Measurements from ENCODE around the gene FAM193B. TPM values are rescaled to one million over a fixed set of nuclear protein-coding genes. Genes with fewer than 3 reads are reported as not detected.

FAM193B gene
- polyA plus RNA-seq, 2 of the 4 experiments (the other 2 are of a cell fraction): 19.4 to 28.9 TPM

GRCh38 chr5:177494346-177495195 lies 59.8 kb downstream of the FAM193B start (continued):
- TF ChIP-seq MYC (IDR thresholded peaks at IDR 0.05; ENCODE audit: borderline replicate concordance, low read length) (no peak), CHD2 (IDR thresholded peaks at IDR 0.05; ENCODE audit: low read length, partially characterized antibody) (peak; percentile 11), HOXB5 (CRISPR knock-in tag; IDR thresholded peaks at IDR 0.05) (no peak), SREBF2 (IDR thresholded peaks at IDR 0.05) (no peak), E2F6 (IDR thresholded peaks at IDR 0.05; ENCODE audit: borderline replicate concordance, low read depth) (no peak), FOSB (CRISPR knock-in tag; IDR thresholded peaks at IDR 0.05) (no peak), REST (IDR thresholded peaks at IDR 0.05) (no peak), BHLHE40 (IDR thresholded peaks at IDR 0.05; ENCODE audit: low read depth, low read length) (no peak), EP300 (IDR thresholded peaks at IDR 0.05) (no peak), TP53 (CRISPR knock-in tag; IDR thresholded peaks at IDR 0.05) (no peak), HDAC2 (IDR thresholded peaks at IDR 0.05) (no peak), USF2 (IDR thresholded peaks at IDR 0.05) (no peak), ZNF302 (CRISPR knock-in tag; IDR thresholded peaks at IDR 0.05) (no peak), ATOH8 (CRISPR knock-in tag; IDR thresholded peaks at IDR 0.05; ENCODE audit: low read depth) (no peak), NR3C1 (IDR thresholded peaks at IDR 0.05) (no peak), PHF8 (IDR thresholded peaks at IDR 0.05; ENCODE audit: borderline replicate concordance, low read depth) (no peak), JUN (IDR thresholded peaks at IDR 0.05) (peak in 1 of 2 experiments; percentile 65; a peak in 2 of 5 replicates)

GRCh38 chr5:177493795-177494345 lies 60.5 kb downstream of the FAM193B start:
- POLR2A ChIA-PET: interaction anchor here (1.1 to 1.2 kb wide), 2 partner anchors 22 to 90 kb away, joined by 3 to 4 read pairs; no protein-coding TSS in a partner anchor
- H3K4me1 ChIP-seq: peaks cover 63% of the 10 kb centered on the region
- FAIRE-seq: no peak

More at GRCh38 chr5:177493795-177494345, 60.5 kb downstream of the FAM193B start:
- Histone ChIP-seq H3K4me2 (peak overlapping the region; percentile 98), H3K4me3 (0 out of 3 replicates have a peak overlapping the region, but pooled peaks have one; percentile 12), H3K27ac (peak overlapping the region; percentile 82 to 95), H3K9me3 (no peaks in the 10 kb centered on the region)
- no peak for TF ChIP-seq FOSL2 (IDR thresholded peaks at IDR 0.05)
- no peak for TF ChIP-seq FOSL2 (CRISPR knock-in tag; IDR thresholded peaks at IDR 0.05)
- no peak for TF ChIP-seq CHD4 (IDR thresholded peaks at IDR 0.05; ENCODE audit: borderline replicate concordance)
- no peak for TF ChIP-seq CBX8 (IDR thresholded peaks at IDR 0.05)
- no peak for TF ChIP-seq HEYL (CRISPR knock-in tag; IDR thresholded peaks at IDR 0.05)
- TF ChIP-seq GATA3 (IDR thresholded peaks at IDR 0.05; ENCODE audit: borderline replicate concordance): no peak
- no peak for TF ChIP-seq HOXB5 (CRISPR knock-in tag; IDR thresholded peaks at IDR 0.05)
- TF ChIP-seq HES2 (IDR thresholded peaks at IDR 0.05): no peak
- TF ChIP-seq ATOH8 (CRISPR knock-in tag; IDR thresholded peaks at IDR 0.05; ENCODE audit: low read depth): no peak
- no peak for TF ChIP-seq E2F6 (IDR thresholded peaks at IDR 0.05; ENCODE audit: borderline replicate concordance, low read depth)
- no peak for TF ChIP-seq USF2 (IDR thresholded peaks at IDR 0.05)
- TF ChIP-seq ZC3H11A (IDR thresholded peaks at IDR 0.05): no peak
- 93% methylated on average over 5 of the region's 5 CpGs for WGBS (ENCODE audit: missing lambda C conversion rate)
- no peak for DNase-seq (ENCODE audit: low read depth in 1 of 2, low spot score in 1 of 2)
- CTCF ChIA-PET: interaction anchor here (1.4 to 18.1 kb wide), 6 partner anchors 8 to 105 kb away, joined by 4 to 354 read pairs (median 121); partner anchors contain the start of genes DBN1, PDLIM7, PFN3 and PRR7
- ATAC-seq: no peak

Data from A549 (cell line).